ENCODE measurements around the gene DTL.

GRCh38 chr1:212135166-212135565, 99.6 kb downstream of the DTL start:
- TF ChIP-seq CTBP1 (IDR thresholded peaks at IDR 0.05; ENCODE audit: borderline replicate concordance), result no peak
- TF ChIP-seq FOXA1 (IDR thresholded peaks at IDR 0.05), result no peak

All from HEK293T (cell line).